Panc1 (cell line): ENCODE results near the gene LYSMD3. TPM values are rescaled to one million over a fixed set of nuclear protein-coding genes. Genes with fewer than 3 reads are reported as not detected.

Experiments
- ATAC-seq: fragments of 200-7000 bp; cut with Tn5 transposase; 2 replicates; pipeline ENCODE4 v1.9.1; 2020; ENCODE audit warnings: mild to moderate bottlenecking, moderate library complexity
- BruUV-seq: library from RNA; stranded (reverse); fragments of 400-500 nt; replicated peaks from 2 replicates; lab custom pipeline; 2021; lab: Mats Ljungman, UMichigan
- CTCF ChIA-PET: fragments of 300-600 bp; sonication (Branson Sonifier 250); formaldehyde crosslinking; loops from one replicate; lab custom pipeline; 2022; ENCODE audit warnings: antibody characterized with exemption; lab: Charles Lee
- POLR2A ChIA-PET: fragments of 300-600 bp; sonication (Branson Sonifier 250); formaldehyde crosslinking; loops from one replicate; lab custom pipeline; 2022; ENCODE audit warnings: antibody characterized with exemption; lab: Charles Lee
- DNase-seq: peaks from one replicate; pipeline ENCODE4 v3.0.0-alpha.2; 2010; ENCODE audit warnings: low read depth, low spot score
- H3K27ac ChIP-seq: 2 replicates; pipeline ENCODE4 v1.5.1; 2011; ENCODE audit warnings: mild to moderate bottlenecking, low read length, inconsistent platforms
- H3K27me3 ChIP-seq: fragments of 200-500 bp; sonication (Bioruptor generic); 2 replicates; pipeline ENCODE4 v1.6.0; 2014; ENCODE audit warnings: low read length, inconsistent platforms; ENCODE audit not compliant: control insufficient read depth, insufficient read depth
- H3K36me3 ChIP-seq: fragments of 200-500 bp; sonication (Bioruptor generic); 2 replicates; pipeline ENCODE4 v1.5.1; 2014; ENCODE audit warnings: inconsistent platforms, mild to moderate bottlenecking, low read length, moderate library complexity; ENCODE audit not compliant: control insufficient read depth, insufficient read depth
- H3K4me1 ChIP-seq: 2 replicates; pipeline ENCODE4 v1.5.1; 2011; ENCODE audit warnings: inconsistent platforms, mild to moderate bottlenecking, low read length, moderate library complexity; ENCODE audit not compliant: control insufficient read depth, insufficient read depth
- H3K4me3 ChIP-seq, 2 experiments: 2 replicates each; pipeline ENCODE4 v1.5.1; 2011 to 2012; ENCODE audit warnings: low read depth in 2 of 2, low read length in 2 of 2, mild to moderate bottlenecking in 2 of 2, inconsistent platforms in 1 of 2, moderate library complexity in 1 of 2
- H3K9me3 ChIP-seq: fragments of 200-500 bp; sonication (Bioruptor generic); 2 replicates; pipeline ENCODE4 v1.5.1; 2014; ENCODE audit warnings: low read depth, mild to moderate bottlenecking, inconsistent platforms, low read length, moderate library complexity; ENCODE audit not compliant: control insufficient read depth, insufficient read depth
- CTCF ChIP-seq: fragments of 450-650 bp; IDR thresholded peaks from 2 replicates; pipeline ENCODE4 v1.5.1; 2017; ENCODE audit warnings: mild to moderate bottlenecking
- POLR2AphosphoS5 ChIP-seq: IDR thresholded peaks from 2 replicates; pipeline ENCODE4 v1.6.1; 2012; ENCODE audit warnings: mild to moderate bottlenecking, low read depth, low read length, moderate library complexity
- REST ChIP-seq, 2 experiments: IDR thresholded peaks; 2 replicates each; pipeline ENCODE4 v1.6.1; 2011 to 2012; ENCODE audit warnings: low read depth in 2 of 2, control low read depth in 1 of 2, low read length in 1 of 2, mild to moderate bottlenecking in 1 of 2, moderate library complexity in 1 of 2; ENCODE audit not compliant: insufficient read depth in 1 of 2
- SIN3A ChIP-seq: IDR thresholded peaks from 2 replicates; pipeline ENCODE4 v1.6.1; 2012; ENCODE audit warnings: low read depth, mild to moderate bottlenecking, low read length, moderate library complexity, borderline replicate concordance; ENCODE audit not compliant: insufficient read depth
- TCF7L2 ChIP-seq: IDR thresholded peaks from 2 replicates; pipeline ENCODE4 v1.6.1; 2011; ENCODE audit warnings: mild to moderate bottlenecking, low read depth, low read length, inconsistent platforms
- in situ Hi-C: cut with HindIII; loops from 2 replicates; pipeline ENCODE4 v1.10.0; 2016; ENCODE audit warnings: low sequenced_read_pairs, low pct_unique_long_range_greater_than_20kb
- intact Hi-C: fragments of 100-400 bp; cut with micrococcal nuclease; formaldehyde crosslinking; loops from one replicate; pipeline ENCODE4 v1.10.0; 2022; ENCODE audit not compliant: unreplicated experiment
- total RNA-seq: library from RNA; stranded (reverse); gene quantifications from one replicate; pipeline ENCODE4 v1.2.1, GENCODE V29; 2021; ENCODE audit not compliant: unreplicated experiment

LYSMD3 gene
- total RNA-seq, 1 experiment from 2014 or later: 16.0 TPM

GRCh38 chr5:90547072-90547536 is 17.7 kb upstream of the LYSMD3 start:
- POLR2A ChIA-PET: no interaction called here
- H3K27ac ChIP-seq: no peak overlapping the region
- BruUV-seq: no TSS peak
- H3K4me3 ChIP-seq: no peak overlapping the region
- DNase-seq (no peak), ATAC-seq (no peak)
- H3K4me1 ChIP-seq: no peaks in the 10 kb centered on the region
- CTCF ChIA-PET: interaction anchor here (0.6 kb wide), 1 partner anchor 107 kb away, joined by 7 read pairs; no protein-coding TSS in a partner anchor
- peaks cover 28% of the 10 kb centered on the region for H3K27me3 ChIP-seq
- no peak for TF ChIP-seq TCF7L2
- in situ Hi-C loops: no loop called here
- intact Hi-C loops: no loop called here
- no peaks in the 10 kb centered on the region for H3K36me3 ChIP-seq
- no peaks in the 10 kb centered on the region for H3K9me3 ChIP-seq

GRCh38 chr5:90546216-90546837 is 16.9 kb upstream of the LYSMD3 start:
- ATAC-seq (no peak), DNase-seq (no peak)
- ChIA-PET CTCF (no interaction called here), POLR2A (no interaction called here)
- H3K27ac ChIP-seq: no peak overlapping the region
- no peaks in the 10 kb centered on the region for H3K4me1 ChIP-seq
- H3K4me3 ChIP-seq: no peak overlapping the region
- H3K27me3 ChIP-seq: peaks cover 31% of the 10 kb centered on the region
- intact Hi-C loops: no loop called here
- TF ChIP-seq SIN3A (no peak), TCF7L2 (no peak), POLR2AphosphoS5 (no peak), REST (IDR thresholded peaks at IDR 0.05; ENCODE audit: insufficient read depth in 1 of 2, low read depth in 2 of 2, low read length in 1 of 2) (no peak), CTCF (no peak)
- H3K9me3 ChIP-seq: no peaks in the 10 kb centered on the region
- H3K36me3 ChIP-seq: no peaks in the 10 kb centered on the region
- in situ Hi-C loops: no loop called here
- no TSS peak for BruUV-seq

GRCh38 chr5:90545511-90545910 is 16.1 kb upstream of the LYSMD3 start:
- in situ Hi-C loops (no loop called here), intact Hi-C loops (no loop called here)
- DNase-seq (no peak), ATAC-seq (no peak)
- H3K27me3 ChIP-seq: peaks cover 31% of the 10 kb centered on the region
- CTCF ChIA-PET: no interaction called here
- H3K9me3 ChIP-seq: no peaks in the 10 kb centered on the region
- H3K4me1 ChIP-seq: no peaks in the 10 kb centered on the region
- H3K27ac ChIP-seq: no peak overlapping the region
- no peaks in the 10 kb centered on the region for H3K36me3 ChIP-seq
- POLR2A ChIA-PET: no interaction called here
- TF ChIP-seq POLR2AphosphoS5 (no peak), SIN3A (no peak), REST (IDR thresholded peaks at IDR 0.05; ENCODE audit: insufficient read depth in 1 of 2, low read depth in 2 of 2, low read length in 1 of 2) (no peak), TCF7L2 (no peak), CTCF (no peak)
- no peak overlapping the region for H3K4me3 ChIP-seq
- no TSS peak for BruUV-seq
